ENCODE measurements around the gene TMEM176A.

The TMEM176A gene

GRCh38 chr7:150826061-150826849 lies 25.7 kb downstream of the TMEM176A start:
- TF ChIP-seq CTCF (IDR thresholded peaks at IDR 0.05; ENCODE audit: insufficient read depth, low read length, poor library complexity, severe bottlenecking): no peak
- Histone ChIP-seq H3K36me3 (ENCODE audit: control insufficient read depth, insufficient read depth, low read length) (no peaks in the 10 kb centered on the region), H3K4me3 (replicated peaks; ENCODE audit: low read depth, low read length) (no peak overlapping the region), H3K27me3 (replicated peaks; ENCODE audit: control insufficient read depth, insufficient read depth, low read length) (peaks cover 1% of the 10 kb centered on the region)
- no peak for DNase-seq (ENCODE audit: extremely low read depth, insufficient read length)

- no peak for TF ChIP-seq CTCF (IDR thresholded peaks at IDR 0.05; ENCODE audit: insufficient read depth, low read length, poor library complexity, severe bottlenecking)
- Histone ChIP-seq H3K36me3 (ENCODE audit: control insufficient read depth, insufficient read depth, low read length) (no peaks in the 10 kb centered on the region), H3K27me3 (replicated peaks; ENCODE audit: control insufficient read depth, insufficient read depth, low read length) (peaks cover 1% of the 10 kb centered on the region), H3K4me3 (replicated peaks; ENCODE audit: low read depth, low read length) (no peak overlapping the region)
- DNase-seq (ENCODE audit: extremely low read depth, insufficient read length): no peak
These were observed 27.8 kb downstream of the TMEM176A start for GRCh38 chr7:150828384-150828783.

- peaks cover 1% of the 10 kb centered on the region for H3K27me3 ChIP-seq (replicated peaks; ENCODE audit: control insufficient read depth, insufficient read depth, low read length)
- no peak for TF ChIP-seq CTCF (IDR thresholded peaks at IDR 0.05; ENCODE audit: insufficient read depth, low read length, poor library complexity, severe bottlenecking)
- H3K4me3 ChIP-seq (replicated peaks; ENCODE audit: low read depth, low read length): no peak overlapping the region
- no peaks in the 10 kb centered on the region for H3K36me3 ChIP-seq (ENCODE audit: control insufficient read depth, insufficient read depth, low read length)
- no peak for DNase-seq (ENCODE audit: extremely low read depth, insufficient read length)
These were observed 28.9 kb downstream of the TMEM176A start for GRCh38 chr7:150829426-150829825.

- Histone ChIP-seq H3K36me3 (ENCODE audit: control insufficient read depth, insufficient read depth, low read length) (no peaks in the 10 kb centered on the region), H3K4me3 (replicated peaks; ENCODE audit: low read depth, low read length) (no peak overlapping the region), H3K27me3 (replicated peaks; ENCODE audit: control insufficient read depth, insufficient read depth, low read length) (peaks cover 1% of the 10 kb centered on the region)
- no peak for TF ChIP-seq CTCF (IDR thresholded peaks at IDR 0.05; ENCODE audit: insufficient read depth, low read length, poor library complexity, severe bottlenecking)
- no peak for DNase-seq (ENCODE audit: extremely low read depth, insufficient read length)
These were observed 30.4 kb downstream of the TMEM176A start for GRCh38 chr7:150830937-150831336.

GRCh38 chr7:150831851-150832250 lies 31.3 kb downstream of the TMEM176A start:
- no peak for TF ChIP-seq CTCF (IDR thresholded peaks at IDR 0.05; ENCODE audit: insufficient read depth, low read length, poor library complexity, severe bottlenecking)
- Histone ChIP-seq H3K27me3 (replicated peaks; ENCODE audit: control insufficient read depth, insufficient read depth, low read length) (peaks cover 1% of the 10 kb centered on the region; the same call in 1 of the 2 replicates), H3K36me3 (ENCODE audit: control insufficient read depth, insufficient read depth, low read length) (no peaks in the 10 kb centered on the region), H3K4me3 (replicated peaks; ENCODE audit: low read depth, low read length) (no peak overlapping the region)
- DNase-seq (ENCODE audit: extremely low read depth, insufficient read length): no peak
